Neural crest cell (in vitro differentiated cells): ENCODE measurements around the gene PRKAR1B. TPM values are rescaled to one million over a fixed set of nuclear protein-coding genes. Genes with fewer than 3 reads are reported as not detected.

ENCODE experiments used
- DNase-seq: peaks from one replicate; pipeline ENCODE4 v3.0.0; 2021; ENCODE audit warnings: low read depth, mixed read lengths, low spot score
- H3K27ac Mint-ChIP-seq: one replicate; pipeline ENCODE4 v1.8.0; 2021; ENCODE audit warnings: mild to moderate bottlenecking, mixed read lengths; ENCODE audit not compliant: unreplicated experiment
- H3K27me3 Mint-ChIP-seq: 2 replicates; pipeline ENCODE4 v1.8.0; 2021; ENCODE audit warnings: low read depth, mild to moderate bottlenecking, mixed read lengths
- H3K36me3 Mint-ChIP-seq: 2 replicates; pipeline ENCODE4 v1.8.0; 2021; ENCODE audit warnings: low read depth, mild to moderate bottlenecking, mixed read lengths
- H3K4me1 Mint-ChIP-seq: 2 replicates; pipeline ENCODE4 v1.8.0; 2021; ENCODE audit warnings: mixed read lengths
- H3K4me3 Mint-ChIP-seq: one replicate; pipeline ENCODE4 v1.8.0; 2021; ENCODE audit warnings: mild to moderate bottlenecking, mixed read lengths
- H3K9me3 Mint-ChIP-seq: 2 replicates; pipeline ENCODE4 v1.8.0; 2021; ENCODE audit warnings: mixed read lengths
- total RNA-seq: library from RNA; stranded (reverse); gene quantifications from 2 replicates; pipeline ENCODE4 v1.2.1, GENCODE V29; 2021
- TF ChIP-seq, protein P1 (sequence below): fragments of 200-600 bp; sonication (generic); conservative IDR thresholded peaks from 2 replicates; pipeline ENCODE4 v1.5.0; 2021; ENCODE audit warnings: antibody characterized with exemption, mild to moderate bottlenecking

Gene PRKAR1B
- total RNA-seq, 1 donor from 2014 or later = 9.5 TPM

GRCh38 chr7:559396-559705 lies 167.7 kb downstream of the PRKAR1B start:
- H3K9me3 Mint-ChIP-seq = no peaks in the 10 kb centered on the region
- H3K4me3 Mint-ChIP-seq = no peak overlapping the region
- H3K36me3 Mint-ChIP-seq = no peaks in the 10 kb centered on the region
- no peaks in the 10 kb centered on the region for H3K27me3 Mint-ChIP-seq
- no peak for DNase-seq
- TF ChIP-seq, protein P1, sequence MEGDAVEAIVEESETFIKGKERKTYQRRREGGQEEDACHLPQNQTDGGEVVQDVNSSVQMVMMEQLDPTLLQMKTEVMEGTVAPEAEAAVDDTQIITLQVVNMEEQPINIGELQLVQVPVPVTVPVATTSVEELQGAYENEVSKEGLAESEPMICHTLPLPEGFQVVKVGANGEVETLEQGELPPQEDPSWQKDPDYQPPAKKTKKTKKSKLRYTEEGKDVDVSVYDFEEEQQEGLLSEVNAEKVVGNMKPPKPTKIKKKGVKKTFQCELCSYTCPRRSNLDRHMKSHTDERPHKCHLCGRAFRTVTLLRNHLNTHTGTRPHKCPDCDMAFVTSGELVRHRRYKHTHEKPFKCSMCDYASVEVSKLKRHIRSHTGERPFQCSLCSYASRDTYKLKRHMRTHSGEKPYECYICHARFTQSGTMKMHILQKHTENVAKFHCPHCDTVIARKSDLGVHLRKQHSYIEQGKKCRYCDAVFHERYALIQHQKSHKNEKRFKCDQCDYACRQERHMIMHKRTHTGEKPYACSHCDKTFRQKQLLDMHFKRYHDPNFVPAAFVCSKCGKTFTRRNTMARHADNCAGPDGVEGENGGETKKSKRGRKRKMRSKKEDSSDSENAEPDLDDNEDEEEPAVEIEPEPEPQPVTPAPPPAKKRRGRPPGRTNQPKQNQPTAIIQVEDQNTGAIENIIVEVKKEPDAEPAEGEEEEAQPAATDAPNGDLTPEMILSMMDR = no peak
- no peak overlapping the region for H3K27ac Mint-ChIP-seq
- H3K4me1 Mint-ChIP-seq = no peaks in the 10 kb centered on the region

GRCh38 chr7:557558-557881 lies 169.6 kb downstream of the PRKAR1B start:
- TF ChIP-seq, protein P1 = no peak
- Mint-ChIP-seq H3K4me3 (no peak overlapping the region), H3K4me1 (no peaks in the 10 kb centered on the region), H3K27me3 (no peaks in the 10 kb centered on the region), H3K27ac (no peak overlapping the region), H3K9me3 (no peaks in the 10 kb centered on the region), H3K36me3 (no peaks in the 10 kb centered on the region)
- no peak for DNase-seq

DNA sequence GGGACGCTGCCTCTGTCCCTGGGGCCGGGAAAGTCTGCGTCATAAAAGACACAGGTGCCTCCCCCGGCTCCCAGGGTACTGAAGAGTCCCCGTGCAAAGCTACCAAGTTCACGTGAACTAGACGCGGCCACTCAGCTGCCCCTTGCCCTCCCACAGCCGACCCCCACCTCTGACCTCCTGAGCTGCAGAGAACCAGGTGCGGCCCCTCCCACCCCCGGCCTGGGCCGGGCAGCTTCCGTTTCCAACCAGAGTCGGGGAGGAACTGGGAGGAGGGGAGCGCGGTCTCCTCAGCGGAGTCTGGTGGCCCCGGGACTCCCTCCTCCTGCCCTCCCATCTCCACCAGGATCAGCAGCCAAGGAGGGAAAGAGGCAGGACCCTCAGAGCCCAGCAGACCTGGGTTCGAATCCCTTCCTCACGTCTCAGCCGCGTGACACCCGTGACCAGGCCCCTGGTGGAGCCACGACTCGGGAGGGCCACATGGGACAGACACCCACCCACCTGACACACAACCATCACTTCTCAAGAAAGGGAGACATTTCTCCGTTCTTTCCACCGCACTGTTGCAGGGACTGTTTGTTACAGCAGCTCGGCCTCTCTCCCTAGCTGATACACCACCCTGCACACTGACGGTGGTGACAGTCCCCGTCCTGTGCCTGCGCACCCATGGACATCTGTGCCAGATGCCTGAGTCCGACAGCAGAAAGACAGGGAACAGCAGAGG lies 170.1 kb downstream of the PRKAR1B start:
- Mint-ChIP-seq H3K4me1 (no peaks in the 10 kb centered on the region), H3K27me3 (no peaks in the 10 kb centered on the region), H3K4me3 (no peak overlapping the region), H3K27ac (no peak overlapping the region), H3K9me3 (no peaks in the 10 kb centered on the region), H3K36me3 (no peaks in the 10 kb centered on the region)
- TF ChIP-seq, protein P1 = no peak
- DNase-seq = no peak

- H3K27me3 Mint-ChIP-seq = no peaks in the 10 kb centered on the region
- H3K4me3 Mint-ChIP-seq = no peak overlapping the region
- no peaks in the 10 kb centered on the region for H3K36me3 Mint-ChIP-seq
- no peak for DNase-seq
- no peaks in the 10 kb centered on the region for H3K4me1 Mint-ChIP-seq
- TF ChIP-seq, protein P1 = no peak
- no peak overlapping the region for H3K27ac Mint-ChIP-seq
- no peaks in the 10 kb centered on the region for H3K9me3 Mint-ChIP-seq
Observed at GRCh38 chr7:556291-556826, 170.7 kb downstream of the PRKAR1B start.

DNA sequence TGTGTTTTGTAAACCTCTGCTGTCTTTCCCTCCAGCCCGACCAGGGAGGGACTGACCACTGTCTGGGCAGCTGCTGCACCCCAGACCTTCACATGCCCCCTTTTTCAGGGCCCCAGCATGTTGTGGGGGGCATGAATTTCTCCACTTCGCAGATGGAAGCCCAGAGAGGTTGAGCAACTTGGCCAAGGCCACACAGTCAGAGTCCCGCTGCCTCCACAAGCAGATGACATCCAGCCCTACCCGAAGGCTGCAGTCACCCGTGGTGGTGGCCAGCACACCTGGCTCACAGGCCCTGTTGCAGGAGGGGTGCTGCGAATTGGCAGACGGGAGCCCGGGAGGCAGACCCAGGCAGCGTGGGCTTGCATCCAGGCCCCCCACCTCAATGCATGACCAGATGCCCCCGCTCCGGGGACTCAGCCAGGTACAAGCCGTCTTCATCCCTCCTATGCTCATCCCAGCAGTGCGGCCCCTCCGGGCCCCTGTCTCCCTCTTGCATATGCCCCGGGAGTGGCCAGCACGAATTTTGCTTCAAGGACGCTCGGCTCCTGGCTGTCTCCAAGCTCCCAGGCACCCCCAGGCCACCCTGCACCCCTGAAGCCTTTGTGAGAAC lies 171.4 kb downstream of the PRKAR1B start:
- Mint-ChIP-seq H3K9me3 (no peaks in the 10 kb centered on the region), H3K36me3 (no peaks in the 10 kb centered on the region), H3K27me3 (no peaks in the 10 kb centered on the region), H3K4me1 (no peaks in the 10 kb centered on the region), H3K4me3 (no peak overlapping the region), H3K27ac (no peak overlapping the region)
- TF ChIP-seq, protein P1 = no peak
- no peak for DNase-seq
